Activated CD8-positive, alpha-beta memory T cell treated with anti-CD3 and anti-CD28 coated beads for 36 hours (primary cell): ENCODE results near the gene CHST9. TPM values are rescaled to one million over a fixed set of nuclear protein-coding genes. Genes with fewer than 3 reads are reported as not detected.
"Not testable (repeated sequence)": the region's sequence is repeated elsewhere in the genome, so short reads cannot be mapped to it uniquely, and the experiment has no call there.

Experiments used
- CTCF ChIA-PET: fragments of 350-600 bp; sonication (Branson Sonifier 250); formaldehyde crosslinking; loops from one replicate; lab custom pipeline; 2021; ENCODE audit warnings: antibody characterized with exemption; lab: Charles Lee
- POLR2A ChIA-PET: fragments of 350-600 bp; sonication (Branson Sonifier 250); formaldehyde crosslinking; loops from one replicate; lab custom pipeline; 2021; ENCODE audit warnings: antibody characterized with exemption; lab: Charles Lee
- total RNA-seq, 2 experiments: library from RNA; stranded (reverse); gene quantifications; one replicate each; pipeline ENCODE4 v1.2.3, GENCODE V29; 2021

CHST9 gene
- total RNA-seq, 2 experiments from 2014 or later, result not detected

- POLR2A ChIA-PET, result no interaction called here
- CTCF ChIA-PET, result no interaction called here
Measured at GRCh38 chr18:27175914-27176313, 9.2 kb downstream of the CHST9 start.

GRCh38 chr18:27175245-27175644 lies 9.9 kb downstream of the CHST9 start:
- CTCF ChIA-PET, result no interaction called here

GRCh38 chr18:27171993-27172392 lies 13.1 kb downstream of the CHST9 start:
- ChIA-PET POLR2A (no interaction called here), CTCF (no interaction called here)

More at GRCh38 chr18:27175245-27175644, 9.9 kb downstream of the CHST9 start:
- POLR2A ChIA-PET, result no interaction called here

GRCh38 chr18:27165412-27165811 lies 19.7 kb downstream of the CHST9 start:
- ChIA-PET CTCF (no interaction called here), POLR2A (no interaction called here)

- POLR2A ChIA-PET, result no interaction called here
- CTCF ChIA-PET, result no interaction called here
Measured at GRCh38 chr18:27164905-27165304, 20.2 kb downstream of the CHST9 start.

- POLR2A ChIA-PET, CTCF ChIA-PET: not testable (repeated sequence)
Measured at GRCh38 chr18:27163197-27163716, 21.9 kb downstream of the CHST9 start.

GRCh38 chr18:27149240-27149639 lies 35.9 kb downstream of the CHST9 start:
- CTCF ChIA-PET, POLR2A ChIA-PET: not testable (repeated sequence)

GRCh38 chr18:27144672-27145071 lies 40.4 kb downstream of the CHST9 start:
- POLR2A ChIA-PET, result no interaction called here
- CTCF ChIA-PET, result no interaction called here

- ChIA-PET POLR2A (no interaction called here), CTCF (no interaction called here)
Measured at GRCh38 chr18:27143580-27144287, 41.4 kb downstream of the CHST9 start.

- POLR2A ChIA-PET, result no interaction called here
- CTCF ChIA-PET, result no interaction called here
Measured at GRCh38 chr18:27142891-27143290, 42.2 kb downstream of the CHST9 start.

GRCh38 chr18:27141876-27142275 lies 43.2 kb downstream of the CHST9 start:
- ChIA-PET POLR2A (no interaction called here), CTCF (no interaction called here)

GRCh38 chr18:27138079-27138478 lies 47.0 kb downstream of the CHST9 start:
- ChIA-PET POLR2A (no interaction called here), CTCF (no interaction called here)

GRCh38 chr18:27136208-27136535 lies 48.9 kb downstream of the CHST9 start:
- CTCF ChIA-PET, result no interaction called here
- POLR2A ChIA-PET, result no interaction called here

GRCh38 chr18:27135504-27136207 lies 49.5 kb downstream of the CHST9 start:
- CTCF ChIA-PET, result no interaction called here
- POLR2A ChIA-PET, result no interaction called here

GRCh38 chr18:27130065-27130630 lies 55.0 kb downstream of the CHST9 start:
- POLR2A ChIA-PET, result no interaction called here
- CTCF ChIA-PET, result no interaction called here

GRCh38 chr18:27124196-27124595 lies 60.9 kb downstream of the CHST9 start:
- ChIA-PET POLR2A (no interaction called here), CTCF (no interaction called here)

- ChIA-PET POLR2A (no interaction called here), CTCF (no interaction called here)
Measured at GRCh38 chr18:27121108-27121507, 64.0 kb downstream of the CHST9 start.

- ChIA-PET POLR2A (no interaction called here), CTCF (no interaction called here)
Measured at GRCh38 chr18:27120246-27120645, 64.9 kb downstream of the CHST9 start.

- CTCF ChIA-PET, result no interaction called here
- POLR2A ChIA-PET, result no interaction called here
Measured at GRCh38 chr18:27118973-27119372, 66.1 kb downstream of the CHST9 start.

GRCh38 chr18:27114842-27115241 lies 70.3 kb downstream of the CHST9 start:
- ChIA-PET POLR2A (no interaction called here), CTCF (no interaction called here)

GRCh38 chr18:27113358-27113757 lies 71.8 kb downstream of the CHST9 start:
- POLR2A ChIA-PET, result no interaction called here
- CTCF ChIA-PET, result no interaction called here
